Heart left ventricle (tissue), 16 donors: ENCODE measurements around the gene COPB1. TPM values are rescaled to one million over a fixed set of nuclear protein-coding genes. Genes with fewer than 3 reads are reported as not detected.

Experiments used
- ATAC-seq, 4 donors: fragments of 200-7000 bp; cut with Tn5 transposase; one replicate each; pipeline ENCODE4 v1.9.1; 2020 to 2022; ENCODE audit warnings: moderate library complexity in 4 of 4, mild to moderate bottlenecking in 3 of 4, moderate number of reproducible peaks in 1 of 4
- DNase-seq, 5 donors: peaks; one replicate each; pipeline ENCODE4 v3.0.0-alpha.2; 2020
- H3K27ac ChIP-seq, 12 donors: fragments of 200-600 bp; sonication (generic) in 4 of 12; one replicate each; pipeline versions ENCODE4 v1.5.0 to v1.8.0; 2016 to 2022; ENCODE audit warnings: mild to moderate bottlenecking in 2 of 12
- H3K27me3 ChIP-seq, 9 donors: fragments of 200-600 bp; sonication (generic) in 2 of 9; one replicate each; pipeline versions ENCODE4 v1.5.1 to v1.8.0; 2016 to 2022; ENCODE audit warnings: mild to moderate bottlenecking in 3 of 9
- H3K36me3 ChIP-seq, 9 donors: fragments of 200-600 bp; sonication (generic) in 2 of 9; one replicate each; pipeline versions ENCODE4 v1.5.0 to v1.8.0; 2018 to 2022; ENCODE audit warnings: mild to moderate bottlenecking in 2 of 9
- H3K4me1 ChIP-seq, 12 donors: fragments of 200-600 bp; sonication (generic) in 4 of 12; one replicate each; pipeline versions ENCODE4 v1.5.0 to v1.8.0; 2016 to 2022; ENCODE audit warnings: mild to moderate bottlenecking in 3 of 12
- H3K4me3 ChIP-seq, 12 donors: fragments of 200-600 bp; sonication (generic) in 4 of 12; one replicate each; pipeline versions ENCODE4 v1.5.0 to v1.8.0; 2017 to 2022; ENCODE audit warnings: mild to moderate bottlenecking in 9 of 12, moderate library complexity in 4 of 12
- H3K9me3 ChIP-seq, 12 donors: fragments of 200-600 bp; sonication (generic) in 4 of 12; one replicate each; pipeline versions ENCODE4 v1.5.0 to v1.8.0; 2016 to 2022; ENCODE audit warnings: mild to moderate bottlenecking in 1 of 12
- POLR2A ChIP-seq, 2 donors: fragments of 450-650 bp; IDR thresholded peaks; one replicate each; pipeline ENCODE4 v1.6.1; 2017; ENCODE audit warnings: antibody characterized with exemption in 2 of 2, mild to moderate bottlenecking in 2 of 2, moderate library complexity in 2 of 2
- WGBS, 4 donors: extraction: QIAGEN DNeasy Blood & Tissue Kit in 2 of 4; methylation state at CpG; one replicate each; pipeline versions ENCODE4 v1.1.5 to v1.1.7; 2013 to 2018; 5-methylcytosine and 5-hydroxymethylcytosine counted together
- intact Hi-C, 10 donors: fragments of 100-400 bp; cut with DNase I; formaldehyde crosslinking; loops; one replicate each; pipeline versions ENCODE4 v1.11.1 to v1.14.2; 2022
- polyA plus RNA-seq, 2 donors: library from polyadenylated mRNA; stranded (reverse); fragments of 200-250 nt; gene quantifications; one replicate each; pipeline ENCODE4 v1.2.3, GENCODE V29; 2013
- total RNA-seq, 9 donors: library from RNA; depleted of rRNA in 2 of 9; stranded (reverse); fragments of >200 nt in 2 of 9; fragmentation: NEBNext Ultra II Directional in 3 of 9; extraction: Animal tissue kit (Norgen Biotek cat#: 25700) in 3 of 9; gene quantifications; one replicate each; pipeline versions ENCODE4 v1.1.0 to v1.2.4, GENCODE V29; 2016 to 2023
- TF ChIP-seq, protein P1 (sequence below), 12 donors: fragments of 200-600 bp; sonication (generic) in 4 of 12; IDR thresholded peaks; one replicate each; pipeline versions ENCODE4 v1.5.0 to v1.8.0; 2018 to 2022; ENCODE audit warnings: antibody characterized with exemption in 12 of 12, mild to moderate bottlenecking in 5 of 12
- donor health status: ischemic (EF 13 %, LVEDD 7.1; RV severe dilation, severe dysfunction).
- donor health status: healthy with polysubstance abuse.
- donor health status: DM: no; HTN: yes; CAD: no.
- donor health status: DM: no; HTN: no; CAD: no.
- donor health status: ischemic (EF 25% LVEDD 6.9; RV normal size, moderate dysfunction).
- donor health status: ischemic (EF 25% LVEDD 5.7; RV mildly dilated, moderate dysfunction).
- donor health status: healthy.
- donor health status: DM: yes; HTN: yes; CAD: no.
- donor health status: ischemic (EF 35%, LVEDD 5.7; RV mildly dilated, moderate dysfunction).
- donor health status: nonischemic (EF 11% LVEDD 7.7; RV severe dilation, severe dysfunction).
- donor health status: DM: yes; HTN: yes; CAD: no.
- donor health status: PGD.
- donor health status: ischemic (EF 29% LVEDD 5.4; RV normal size, mild dysfunction).
- donor health status: nonischemic (EF 23%, LVEDD 6.1; RV moderate dilation, normal function).

The COPB1 gene
- total and polyA plus RNA-seq, 11 donors: 23.4 to 72.1 (median 51.3) TPM

DNA sequence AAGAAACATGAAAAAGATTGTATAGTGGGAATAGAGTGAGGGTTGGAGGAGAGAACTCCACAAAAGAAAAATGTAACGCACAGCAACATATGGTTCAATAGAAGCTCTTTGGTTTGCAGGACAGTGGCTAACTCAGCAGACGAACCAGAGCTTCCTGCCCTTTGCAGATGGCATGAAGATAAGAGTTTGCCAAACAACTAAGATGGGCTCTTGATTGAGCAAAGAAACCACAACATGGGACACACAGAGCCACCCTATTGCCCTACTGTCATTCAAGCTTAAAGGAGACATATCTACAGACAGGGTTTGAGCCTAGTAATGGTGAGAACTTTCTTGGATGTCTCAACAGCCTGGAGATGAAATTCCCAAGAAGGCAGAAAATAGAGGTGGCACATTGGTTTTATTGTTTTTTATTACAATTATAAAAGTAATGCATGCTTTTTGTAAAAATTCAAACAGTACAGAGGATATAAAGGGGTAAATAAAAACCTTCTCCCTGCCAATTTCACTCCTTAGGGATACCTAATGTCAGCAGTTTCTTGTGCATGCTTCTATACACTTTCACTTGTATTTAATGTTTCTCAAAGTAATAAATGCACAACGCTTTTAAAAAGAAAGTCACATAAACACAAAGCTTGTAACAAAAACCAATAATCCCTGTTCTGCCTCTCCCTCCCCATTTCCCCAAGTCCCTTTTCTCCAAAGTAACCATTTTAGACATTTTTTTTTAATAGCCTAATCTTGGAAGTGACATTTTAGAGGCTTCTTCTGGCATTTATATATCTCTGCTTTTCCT lies 63.7 kb downstream of the COPB1 start:
- Histone ChIP-seq H3K4me3 (no peak overlapping the region), H3K9me3 (peaks cover 0 to 8% (median 0%) of the 10 kb centered on the region in 12 donors), H3K4me1 (no peaks in the 10 kb centered on the region), H3K36me3 (no peaks in the 10 kb centered on the region), H3K27ac (no peak overlapping the region), H3K27me3 (no peaks in the 10 kb centered on the region)
- intact Hi-C loops: no loop called here
- no peak for DNase-seq
- no peak for ATAC-seq
- TF ChIP-seq, protein P1, sequence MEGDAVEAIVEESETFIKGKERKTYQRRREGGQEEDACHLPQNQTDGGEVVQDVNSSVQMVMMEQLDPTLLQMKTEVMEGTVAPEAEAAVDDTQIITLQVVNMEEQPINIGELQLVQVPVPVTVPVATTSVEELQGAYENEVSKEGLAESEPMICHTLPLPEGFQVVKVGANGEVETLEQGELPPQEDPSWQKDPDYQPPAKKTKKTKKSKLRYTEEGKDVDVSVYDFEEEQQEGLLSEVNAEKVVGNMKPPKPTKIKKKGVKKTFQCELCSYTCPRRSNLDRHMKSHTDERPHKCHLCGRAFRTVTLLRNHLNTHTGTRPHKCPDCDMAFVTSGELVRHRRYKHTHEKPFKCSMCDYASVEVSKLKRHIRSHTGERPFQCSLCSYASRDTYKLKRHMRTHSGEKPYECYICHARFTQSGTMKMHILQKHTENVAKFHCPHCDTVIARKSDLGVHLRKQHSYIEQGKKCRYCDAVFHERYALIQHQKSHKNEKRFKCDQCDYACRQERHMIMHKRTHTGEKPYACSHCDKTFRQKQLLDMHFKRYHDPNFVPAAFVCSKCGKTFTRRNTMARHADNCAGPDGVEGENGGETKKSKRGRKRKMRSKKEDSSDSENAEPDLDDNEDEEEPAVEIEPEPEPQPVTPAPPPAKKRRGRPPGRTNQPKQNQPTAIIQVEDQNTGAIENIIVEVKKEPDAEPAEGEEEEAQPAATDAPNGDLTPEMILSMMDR (IDR thresholded peaks at IDR 0.05): no peak
- TF ChIP-seq POLR2A (IDR thresholded peaks at IDR 0.05): no peak
- WGBS, 4 donors: 73 to 79% (median 75%) methylated on average over 3 of the region's 3 CpGs

DNA sequence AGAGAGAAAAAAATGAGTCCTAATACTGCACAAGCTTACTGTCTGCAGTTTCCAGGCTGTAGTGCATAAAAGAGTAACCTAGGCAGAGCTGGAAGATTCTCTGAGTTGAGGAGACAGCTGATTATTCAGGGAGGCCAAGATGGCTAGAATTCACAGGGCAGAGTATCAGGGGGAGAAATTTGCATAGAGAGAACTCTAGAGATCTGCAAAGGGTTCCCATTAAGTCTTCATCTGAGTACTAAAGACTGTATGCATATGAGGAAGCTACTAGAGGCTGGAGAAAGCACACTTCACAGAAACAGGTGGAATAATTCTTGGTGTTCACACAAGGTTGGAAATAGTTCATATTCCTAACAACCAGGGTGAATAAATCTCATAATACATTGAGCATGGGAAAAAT lies 74.0 kb downstream of the COPB1 start:
- intact Hi-C loops: no loop called here
- no peak for ATAC-seq
- H3K27ac ChIP-seq: no peak overlapping the region
- no peak overlapping the region for H3K4me3 ChIP-seq
- H3K9me3 ChIP-seq: peaks cover 0 to 6% (median 0%) of the 10 kb centered on the region in 12 donors
- no peaks in the 10 kb centered on the region for H3K27me3 ChIP-seq
- peaks cover 0 to 31% (median 19%) of the 10 kb centered on the region in 12 donors for H3K4me1 ChIP-seq
- H3K36me3 ChIP-seq: no peaks in the 10 kb centered on the region
- DNase-seq: no peak
- TF ChIP-seq, protein P1 (IDR thresholded peaks at IDR 0.05): no peak
- TF ChIP-seq POLR2A (IDR thresholded peaks at IDR 0.05): no peak

DNA sequence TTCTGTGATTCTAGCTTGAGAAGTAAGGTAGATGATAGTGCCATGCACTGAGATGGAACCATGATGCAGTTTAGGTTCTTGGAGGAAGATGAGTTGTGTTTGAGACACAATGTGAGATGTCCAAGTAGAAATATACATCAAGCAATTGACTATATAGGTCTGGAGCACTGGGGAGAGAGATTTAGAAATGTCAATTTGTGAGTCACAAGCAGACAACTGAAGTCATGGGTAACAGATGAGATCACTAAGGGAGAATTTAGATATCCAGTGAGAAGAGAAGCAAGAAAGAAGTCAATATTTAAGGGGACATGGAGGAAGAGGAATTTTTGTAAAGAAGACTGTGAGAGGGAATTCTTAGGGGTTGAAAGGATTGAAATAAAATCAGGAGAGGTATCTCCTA lies 75.5 kb downstream of the COPB1 start:
- H3K9me3 ChIP-seq: no peaks in the 10 kb centered on the region
- ATAC-seq: no peak
- no peaks in the 10 kb centered on the region for H3K27me3 ChIP-seq
- DNase-seq: no peak
- H3K4me1 ChIP-seq: peaks cover 0 to 34% (median 19%) of the 10 kb centered on the region in 12 donors
- H3K4me3 ChIP-seq: no peak overlapping the region
- no peaks in the 10 kb centered on the region for H3K36me3 ChIP-seq
- TF ChIP-seq POLR2A (IDR thresholded peaks at IDR 0.05): no peak
- TF ChIP-seq, protein P1 (IDR thresholded peaks at IDR 0.05): no peak
- intact Hi-C loops: loop anchor here in 2 of 10 donors (5.0 kb wide), 2 partner anchors 37 to 42 kb away; no protein-coding TSS in a partner anchor
- peak overlapping the region in 2 of 12 donors; percentile 68 to 75 for H3K27ac ChIP-seq

DNA sequence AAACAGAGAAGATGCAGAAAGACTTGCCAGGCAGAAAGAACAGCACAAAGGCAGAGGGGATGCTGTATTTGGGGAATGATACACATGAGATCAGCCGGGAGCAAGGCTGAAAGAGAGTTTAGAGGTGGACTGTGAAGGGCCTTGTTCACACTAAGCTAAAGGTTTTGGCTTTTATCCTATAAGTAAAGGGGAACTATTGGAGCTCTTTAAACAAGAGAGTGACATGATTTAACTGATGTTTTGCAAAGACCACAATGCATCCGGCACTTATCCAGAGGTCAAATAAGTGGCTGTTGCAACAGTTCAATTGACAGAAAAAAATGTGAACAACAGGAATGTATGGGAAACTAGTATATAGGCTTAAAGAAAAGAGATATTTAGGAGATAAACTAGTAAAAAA lies 76.0 kb downstream of the COPB1 start:
- DNase-seq (no peak), ATAC-seq (no peak)
- Histone ChIP-seq H3K36me3 (no peaks in the 10 kb centered on the region), H3K4me1 (peaks cover 0 to 34% (median 19%) of the 10 kb centered on the region in 12 donors), H3K9me3 (no peaks in the 10 kb centered on the region), H3K27me3 (no peaks in the 10 kb centered on the region), H3K27ac (peak overlapping the region in 10 of 12 donors; percentile 24 to 91 (median 58)), H3K4me3 (no peak overlapping the region)
- WGBS, 4 donors: 71 to 83% (median 74%) methylated on average over 2 of the region's 2 CpGs
- TF ChIP-seq POLR2A (IDR thresholded peaks at IDR 0.05): no peak
- TF ChIP-seq, protein P1 (IDR thresholded peaks at IDR 0.05): no peak
- intact Hi-C loops: loop anchor here in 2 of 10 donors (5.0 kb wide), 2 partner anchors 36 to 41 kb away; no protein-coding TSS in a partner anchor
